GM13976 (cell line): Measurements from ENCODE around the gene RNF169.

ENCODE experiments used
- DNase-seq: peaks from one replicate; pipeline ENCODE4 v3.0.0; 2012; ENCODE audit warnings: low spot score
- CTCF ChIP-seq: IDR thresholded peaks from 2 replicates; pipeline ENCODE4 v1.5.1; 2012; ENCODE audit warnings: borderline replicate concordance, mild to moderate bottlenecking; ENCODE audit not compliant: insufficient read depth; ENCODE audit errors: extremely low read depth, missing control alignments, control extremely low read depth
- in situ Hi-C: fragments of 300-500 bp; cut with MboI; formaldehyde crosslinking; loops from one replicate; pipeline ENCODE4 v1.12.0; 2022; ENCODE audit warnings: low sequenced_read_pairs, mixed read lengths, inconsistent platforms; ENCODE audit not compliant: unreplicated experiment

The RNF169 gene

GRCh38 chr11:74748211-74749126, at the start of gene RNF169:
RNF169 (plus strand) TSS chr11:74748849; CDS start chr11:74748881, 32 bp downstream.
- no peak for TF ChIP-seq CTCF
- peak; percentile 97 for DNase-seq
- in situ Hi-C loops: no loop called here

GRCh38 chr11:74699615-74700396, 48.8 kb upstream of the RNF169 start:
- TF ChIP-seq CTCF: no peak
- no peak for DNase-seq
- in situ Hi-C loops: no loop called here

GRCh38 chr11:74701351-74701750, 47.3 kb upstream of the RNF169 start:
- no peak for DNase-seq
- in situ Hi-C loops: no loop called here

GRCh38 chr11:74702383-74703007, 46.2 kb upstream of the RNF169 start:
- peak; percentile 94 for TF ChIP-seq CTCF
- DNase-seq: peak; percentile 85
- in situ Hi-C loops: no loop called here

More at GRCh38 chr11:74701351-74701750, 47.3 kb upstream of the RNF169 start:
- peak; percentile 7 for TF ChIP-seq CTCF

- no peak for DNase-seq
- TF ChIP-seq CTCF: no peak
- in situ Hi-C loops: no loop called here
These were observed 45.4 kb upstream of the RNF169 start for GRCh38 chr11:74703211-74703610.

GRCh38 chr11:74707182-74707581, 41.5 kb upstream of the RNF169 start:
- TF ChIP-seq CTCF: no peak
- in situ Hi-C loops: no loop called here
- DNase-seq: no peak
